ENCODE results near the gene MANSC1. TPM values are rescaled to one million over a fixed set of nuclear protein-coding genes. Genes with fewer than 3 reads are reported as not detected.
"Not testable (repeated sequence)": the region's sequence is repeated elsewhere in the genome, so short reads cannot be mapped to it uniquely, and the experiment has no call there.

The MANSC1 gene
- total RNA-seq, 1 donor from 2014 or later: 2.9 TPM

GRCh38 chr12:12319451-12320183 lies 30.4 kb downstream of the MANSC1 start:
- peak overlapping the region; percentile 26 for H3K4me3 ChIP-seq (ENCODE audit: insufficient read depth, low read depth, low read length)
- Mint-ChIP-seq H3K9me3 (ENCODE audit: unreplicated experiment) (peaks cover 9% of the 10 kb centered on the region), H3K4me1 (ENCODE audit: low read depth, unreplicated experiment) (no peaks in the 10 kb centered on the region), H3K27me3 (ENCODE audit: low read depth, unreplicated experiment) (no peaks in the 10 kb centered on the region), H3K4me3 (ENCODE audit: unreplicated experiment) (no peak overlapping the region), H3K27ac (ENCODE audit: unreplicated experiment) (no peak overlapping the region), H3K36me3 (ENCODE audit: low read depth, unreplicated experiment) (no peaks in the 10 kb centered on the region)
- peak overlapping the region; percentile 19 for H3K9ac ChIP-seq (ENCODE audit: low read length)
- H4K20me1 ChIP-seq (ENCODE audit: insufficient read depth, low read length): no peaks in the 10 kb centered on the region
- no peak for TF ChIP-seq CTCF (IDR thresholded peaks at IDR 0.05; ENCODE audit: insufficient read depth, low read depth, low read length)
- no peak for TF ChIP-seq EZH2 (IDR thresholded peaks at IDR 0.05; ENCODE audit: insufficient read depth, low read length)
- H3K27ac ChIP-seq (ENCODE audit: low read depth, low read length): no peak overlapping the region
- H3K4me2 ChIP-seq (ENCODE audit: low read length): peak overlapping the region; percentile 66
- no peaks in the 10 kb centered on the region for H3K9me3 ChIP-seq (ENCODE audit: insufficient read depth, low read depth, low read length)
- peak; percentile 33 for DNase-seq (ENCODE audit: low read depth)
- peak overlapping the region; percentile 64 for H2AFZ ChIP-seq (ENCODE audit: low read depth, low read length)
- H3K79me2 ChIP-seq (ENCODE audit: insufficient read depth, low read length): no peaks in the 10 kb centered on the region
- H3K4me1 ChIP-seq (ENCODE audit: insufficient read depth, low read length): peaks cover 11% of the 10 kb centered on the region
- FAIRE-seq: no peak
- H3K36me3 ChIP-seq (ENCODE audit: insufficient read depth, low read length): no peaks in the 10 kb centered on the region
- no peaks in the 10 kb centered on the region for H3K27me3 ChIP-seq (ENCODE audit: insufficient read depth, low read length)

DNA sequence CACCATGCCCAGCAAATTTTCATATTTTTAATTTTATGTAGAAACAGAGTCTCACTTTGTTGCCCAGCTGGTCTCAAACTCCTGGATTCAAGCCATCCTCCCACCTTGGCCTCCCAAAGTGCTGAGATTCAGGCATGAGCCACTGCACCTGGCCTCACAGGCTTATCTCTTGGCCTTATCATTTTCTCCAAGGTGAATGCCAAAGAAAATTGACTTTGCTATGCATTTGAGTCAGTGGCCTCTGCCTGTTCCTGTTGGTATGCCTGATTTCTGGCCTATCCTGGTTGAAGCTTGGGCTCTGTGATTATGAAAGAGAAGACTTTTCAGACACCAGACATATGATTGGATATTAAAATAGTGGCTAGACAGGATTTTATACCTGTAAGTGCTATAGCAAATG lies 34.2 kb downstream of the MANSC1 start:
- H3K4me2 ChIP-seq (ENCODE audit: low read length): no peak overlapping the region
- DNase-seq (ENCODE audit: low read depth) (no peak), FAIRE-seq (no peak)
- H3K27ac ChIP-seq (ENCODE audit: low read depth, low read length): no peak overlapping the region
- H3K4me1 ChIP-seq (ENCODE audit: insufficient read depth, low read length): peaks cover 11% of the 10 kb centered on the region
- H2AFZ ChIP-seq (ENCODE audit: low read depth, low read length): no peak overlapping the region
- H3K27me3 ChIP-seq (ENCODE audit: insufficient read depth, low read length): no peaks in the 10 kb centered on the region
- H3K9me3 Mint-ChIP-seq (ENCODE audit: unreplicated experiment): no peaks in the 10 kb centered on the region
- H3K4me3 Mint-ChIP-seq (ENCODE audit: unreplicated experiment): no peak overlapping the region
- no peaks in the 10 kb centered on the region for H3K36me3 Mint-ChIP-seq (ENCODE audit: low read depth, unreplicated experiment)
- no peaks in the 10 kb centered on the region for H3K79me2 ChIP-seq (ENCODE audit: insufficient read depth, low read length)
- H3K9me3 ChIP-seq (ENCODE audit: insufficient read depth, low read depth, low read length): no peaks in the 10 kb centered on the region
- no peaks in the 10 kb centered on the region for H3K27me3 Mint-ChIP-seq (ENCODE audit: low read depth, unreplicated experiment)
- H3K36me3 ChIP-seq (ENCODE audit: insufficient read depth, low read length): no peaks in the 10 kb centered on the region
- H4K20me1 ChIP-seq (ENCODE audit: insufficient read depth, low read length): no peaks in the 10 kb centered on the region
- no peak overlapping the region for H3K4me3 ChIP-seq (ENCODE audit: insufficient read depth, low read depth, low read length)
- peaks cover 3% of the 10 kb centered on the region for H3K4me1 Mint-ChIP-seq (ENCODE audit: low read depth, unreplicated experiment)
- H3K27ac Mint-ChIP-seq (ENCODE audit: unreplicated experiment): no peak overlapping the region
- TF ChIP-seq CTCF (IDR thresholded peaks at IDR 0.05; ENCODE audit: insufficient read depth, low read depth, low read length) (no peak), EZH2 (IDR thresholded peaks at IDR 0.05; ENCODE audit: insufficient read depth, low read length) (no peak)
- no peak overlapping the region for H3K9ac ChIP-seq (ENCODE audit: low read length)

DNA sequence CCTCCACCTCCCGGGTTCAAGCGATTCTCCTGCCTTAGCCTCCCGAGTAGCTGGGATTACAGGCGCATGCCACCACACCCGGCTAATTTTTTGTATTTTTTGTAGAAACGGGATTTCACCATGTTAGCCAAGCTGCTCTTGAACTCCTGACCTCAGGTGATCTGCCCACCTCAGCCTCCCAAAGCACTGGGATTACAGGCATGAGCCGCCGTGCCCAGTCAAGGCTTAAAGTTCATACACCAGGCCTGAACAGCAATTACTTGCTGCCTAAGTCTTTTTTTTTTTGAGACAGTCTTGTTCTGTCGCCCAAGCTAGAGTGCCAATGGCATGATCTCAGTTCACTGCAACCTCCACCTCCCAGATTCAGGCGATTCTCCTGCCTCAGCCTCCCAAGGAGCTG lies 39.3 kb downstream of the MANSC1 start:
- H3K27me3 Mint-ChIP-seq (ENCODE audit: low read depth, unreplicated experiment); H2AFZ ChIP-seq (ENCODE audit: low read depth, low read length); H3K9me3 ChIP-seq (ENCODE audit: insufficient read depth, low read depth, low read length); H3K27ac Mint-ChIP-seq (ENCODE audit: unreplicated experiment); H3K27me3 ChIP-seq (ENCODE audit: insufficient read depth, low read length); H3K4me1 ChIP-seq (ENCODE audit: insufficient read depth, low read length); H3K4me1 Mint-ChIP-seq (ENCODE audit: low read depth, unreplicated experiment); H4K20me1 ChIP-seq (ENCODE audit: insufficient read depth, low read length); H3K36me3 ChIP-seq (ENCODE audit: insufficient read depth, low read length); H3K4me3 ChIP-seq (ENCODE audit: insufficient read depth, low read depth, low read length); DNase-seq (ENCODE audit: low read depth); H3K36me3 Mint-ChIP-seq (ENCODE audit: low read depth, unreplicated experiment); H3K27ac ChIP-seq (ENCODE audit: low read depth, low read length); H3K4me3 Mint-ChIP-seq (ENCODE audit: unreplicated experiment); H3K4me2 ChIP-seq (ENCODE audit: low read length); H3K79me2 ChIP-seq (ENCODE audit: insufficient read depth, low read length); H3K9ac ChIP-seq (ENCODE audit: low read length); H3K9me3 Mint-ChIP-seq (ENCODE audit: unreplicated experiment); FAIRE-seq: not testable (repeated sequence)

Data from astrocyte (in vitro differentiated cells and primary cell).